ENCODE measurements around the gene RIN3.

RIN3 gene

GRCh38 chr14:92475451-92476187 is 38.0 kb upstream of the RIN3 start:
- Mint-ChIP-seq H3K36me3 (ENCODE audit: low read depth) (peaks cover 3% of the 10 kb centered on the region), H3K27me3 (peaks cover 8% of the 10 kb centered on the region), H3K4me3 (no peak overlapping the region), H3K9me3 (peaks cover 6% of the 10 kb centered on the region), H3K4me1 (ENCODE audit: low read depth) (peaks cover 16% of the 10 kb centered on the region), H3K27ac (no peak overlapping the region)

GRCh38 chr14:92480856-92481255 is 32.7 kb upstream of the RIN3 start:
- Mint-ChIP-seq H3K4me3 (no peak overlapping the region), H3K27ac (no peak overlapping the region), H3K27me3 (peaks cover 11% of the 10 kb centered on the region), H3K4me1 (ENCODE audit: low read depth) (peaks cover 4% of the 10 kb centered on the region), H3K9me3 (peaks cover 6% of the 10 kb centered on the region), H3K36me3 (ENCODE audit: low read depth) (peaks cover 3% of the 10 kb centered on the region)

- no peak overlapping the region for H3K4me3 Mint-ChIP-seq
- peaks cover 6% of the 10 kb centered on the region for H3K9me3 Mint-ChIP-seq
- peaks cover 3% of the 10 kb centered on the region for H3K36me3 Mint-ChIP-seq (ENCODE audit: low read depth)
- no peak overlapping the region for H3K27ac Mint-ChIP-seq
- no peaks in the 10 kb centered on the region for H3K4me1 Mint-ChIP-seq (ENCODE audit: low read depth)
- peaks cover 11% of the 10 kb centered on the region for H3K27me3 Mint-ChIP-seq
Measured at GRCh38 chr14:92481386-92481785, 32.2 kb upstream of the RIN3 start.

GRCh38 chr14:92481811-92482555 is 31.6 kb upstream of the RIN3 start:
- Mint-ChIP-seq H3K27me3 (peaks cover 11% of the 10 kb centered on the region), H3K27ac (no peak overlapping the region), H3K4me1 (ENCODE audit: low read depth) (peaks cover under 1% of the 10 kb centered on the region), H3K9me3 (peaks cover 6% of the 10 kb centered on the region), H3K36me3 (ENCODE audit: low read depth) (peaks cover 3% of the 10 kb centered on the region), H3K4me3 (no peak overlapping the region)

- H3K9me3 Mint-ChIP-seq: peaks cover 6% of the 10 kb centered on the region
- H3K4me3 Mint-ChIP-seq: no peak overlapping the region
- H3K27ac Mint-ChIP-seq: no peak overlapping the region
- H3K27me3 Mint-ChIP-seq: peaks cover 17% of the 10 kb centered on the region
- peaks cover 3% of the 10 kb centered on the region for H3K36me3 Mint-ChIP-seq (ENCODE audit: low read depth)
- H3K4me1 Mint-ChIP-seq (ENCODE audit: low read depth): peaks cover 5% of the 10 kb centered on the region
Measured at GRCh38 chr14:92482621-92483319, 30.8 kb upstream of the RIN3 start.

GRCh38 chr14:92484132-92484823 is 29.3 kb upstream of the RIN3 start:
- peaks cover 5% of the 10 kb centered on the region for H3K4me1 Mint-ChIP-seq (ENCODE audit: low read depth)

GRCh38 chr14:92486881-92487280 is 26.7 kb upstream of the RIN3 start:
- Mint-ChIP-seq H3K27ac (no peak overlapping the region), H3K27me3 (peaks cover 6% of the 10 kb centered on the region), H3K4me3 (no peak overlapping the region), H3K36me3 (ENCODE audit: low read depth) (no peaks in the 10 kb centered on the region), H3K9me3 (no peaks in the 10 kb centered on the region), H3K4me1 (ENCODE audit: low read depth) (peaks cover 5% of the 10 kb centered on the region)

More at GRCh38 chr14:92484132-92484823, 29.3 kb upstream of the RIN3 start:
- Mint-ChIP-seq H3K36me3 (ENCODE audit: low read depth) (no peaks in the 10 kb centered on the region), H3K27me3 (peaks cover 9% of the 10 kb centered on the region), H3K9me3 (peaks cover 1% of the 10 kb centered on the region), H3K27ac (no peak overlapping the region), H3K4me3 (no peak overlapping the region)

GRCh38 chr14:92487513-92488133 is 26.0 kb upstream of the RIN3 start:
- H3K27me3 Mint-ChIP-seq: peaks cover 6% of the 10 kb centered on the region
- H3K4me1 Mint-ChIP-seq (ENCODE audit: low read depth): peaks cover 5% of the 10 kb centered on the region
- no peak overlapping the region for H3K27ac Mint-ChIP-seq

GRCh38 chr14:92489394-92490238 is 24.0 kb upstream of the RIN3 start:
- H3K27ac Mint-ChIP-seq: no peak overlapping the region
- no peak overlapping the region for H3K4me3 Mint-ChIP-seq

More at GRCh38 chr14:92487513-92488133, 26.0 kb upstream of the RIN3 start:
- no peak overlapping the region for H3K4me3 Mint-ChIP-seq
- H3K9me3 Mint-ChIP-seq: no peaks in the 10 kb centered on the region
- no peaks in the 10 kb centered on the region for H3K36me3 Mint-ChIP-seq (ENCODE audit: low read depth)

GRCh38 chr14:92490239-92490959 is 23.2 kb upstream of the RIN3 start:
- Mint-ChIP-seq H3K36me3 (ENCODE audit: low read depth) (no peaks in the 10 kb centered on the region), H3K27ac (no peak overlapping the region), H3K9me3 (no peaks in the 10 kb centered on the region), H3K4me3 (no peak overlapping the region), H3K4me1 (ENCODE audit: low read depth) (peaks cover 8% of the 10 kb centered on the region), H3K27me3 (peaks cover 6% of the 10 kb centered on the region)

More at GRCh38 chr14:92489394-92490238, 24.0 kb upstream of the RIN3 start:
- Mint-ChIP-seq H3K9me3 (no peaks in the 10 kb centered on the region), H3K36me3 (ENCODE audit: low read depth) (no peaks in the 10 kb centered on the region), H3K4me1 (ENCODE audit: low read depth) (peaks cover 5% of the 10 kb centered on the region), H3K27me3 (peaks cover 6% of the 10 kb centered on the region)

GRCh38 chr14:92491782-92492181 is 21.8 kb upstream of the RIN3 start:
- Mint-ChIP-seq H3K4me1 (ENCODE audit: low read depth) (peaks cover 8% of the 10 kb centered on the region), H3K9me3 (no peaks in the 10 kb centered on the region), H3K36me3 (ENCODE audit: low read depth) (no peaks in the 10 kb centered on the region), H3K27ac (no peak overlapping the region), H3K4me3 (no peak overlapping the region), H3K27me3 (peaks cover 6% of the 10 kb centered on the region)

- no peaks in the 10 kb centered on the region for H3K9me3 Mint-ChIP-seq
- peaks cover 2% of the 10 kb centered on the region for H3K27me3 Mint-ChIP-seq
- H3K27ac Mint-ChIP-seq: no peak overlapping the region
- peaks cover 5% of the 10 kb centered on the region for H3K4me1 Mint-ChIP-seq (ENCODE audit: low read depth)
- H3K36me3 Mint-ChIP-seq (ENCODE audit: low read depth): no peaks in the 10 kb centered on the region
- H3K4me3 Mint-ChIP-seq: no peak overlapping the region
Measured at GRCh38 chr14:92492258-92492657, 21.3 kb upstream of the RIN3 start.

GRCh38 chr14:92493024-92493423 is 20.6 kb upstream of the RIN3 start:
- no peaks in the 10 kb centered on the region for H3K36me3 Mint-ChIP-seq (ENCODE audit: low read depth)
- H3K9me3 Mint-ChIP-seq: no peaks in the 10 kb centered on the region
- no peak overlapping the region for H3K27ac Mint-ChIP-seq

More at GRCh38 chr14:92493024-92493423, 20.6 kb upstream of the RIN3 start:
- Mint-ChIP-seq H3K27me3 (no peaks in the 10 kb centered on the region), H3K4me3 (no peak overlapping the region), H3K4me1 (ENCODE audit: low read depth) (peaks cover 3% of the 10 kb centered on the region)
